ENCODE results near the gene JAK1.

The JAK1 gene

DNA sequence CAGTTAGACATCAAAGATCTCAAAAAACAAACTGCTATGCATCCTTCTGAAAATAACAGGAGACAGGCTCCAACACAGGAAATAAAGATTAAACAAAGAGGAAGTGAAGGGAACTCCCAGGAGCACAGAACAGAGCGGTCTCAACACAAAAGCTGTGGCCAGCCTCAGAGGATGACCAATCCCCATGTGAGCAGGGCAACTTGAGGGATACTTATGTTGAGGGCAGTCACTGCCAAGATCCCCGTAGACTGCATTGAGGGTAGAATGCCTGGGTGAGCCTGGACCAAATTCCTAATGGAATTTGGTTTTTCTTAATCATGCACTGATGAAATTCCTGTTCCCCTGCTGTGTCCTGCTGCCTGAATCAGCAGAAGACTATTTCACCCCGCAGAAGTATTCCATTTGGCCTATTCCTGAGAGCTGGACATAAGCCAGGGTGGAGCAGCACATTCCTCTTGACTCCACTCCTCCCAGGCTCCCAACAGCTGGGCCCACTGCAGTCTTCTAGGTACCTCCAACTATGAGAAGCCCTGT lies 49.0 kb downstream of the JAK1 start:
- H3K4me3 ChIP-seq (ENCODE audit: low read depth, low read length): no peak overlapping the region
- no peak for TF ChIP-seq CTCF (IDR thresholded peaks at IDR 0.05; ENCODE audit: low read depth, low read length, missing control alignments)
- DNase-seq (ENCODE audit: low read depth): no peak

DNA sequence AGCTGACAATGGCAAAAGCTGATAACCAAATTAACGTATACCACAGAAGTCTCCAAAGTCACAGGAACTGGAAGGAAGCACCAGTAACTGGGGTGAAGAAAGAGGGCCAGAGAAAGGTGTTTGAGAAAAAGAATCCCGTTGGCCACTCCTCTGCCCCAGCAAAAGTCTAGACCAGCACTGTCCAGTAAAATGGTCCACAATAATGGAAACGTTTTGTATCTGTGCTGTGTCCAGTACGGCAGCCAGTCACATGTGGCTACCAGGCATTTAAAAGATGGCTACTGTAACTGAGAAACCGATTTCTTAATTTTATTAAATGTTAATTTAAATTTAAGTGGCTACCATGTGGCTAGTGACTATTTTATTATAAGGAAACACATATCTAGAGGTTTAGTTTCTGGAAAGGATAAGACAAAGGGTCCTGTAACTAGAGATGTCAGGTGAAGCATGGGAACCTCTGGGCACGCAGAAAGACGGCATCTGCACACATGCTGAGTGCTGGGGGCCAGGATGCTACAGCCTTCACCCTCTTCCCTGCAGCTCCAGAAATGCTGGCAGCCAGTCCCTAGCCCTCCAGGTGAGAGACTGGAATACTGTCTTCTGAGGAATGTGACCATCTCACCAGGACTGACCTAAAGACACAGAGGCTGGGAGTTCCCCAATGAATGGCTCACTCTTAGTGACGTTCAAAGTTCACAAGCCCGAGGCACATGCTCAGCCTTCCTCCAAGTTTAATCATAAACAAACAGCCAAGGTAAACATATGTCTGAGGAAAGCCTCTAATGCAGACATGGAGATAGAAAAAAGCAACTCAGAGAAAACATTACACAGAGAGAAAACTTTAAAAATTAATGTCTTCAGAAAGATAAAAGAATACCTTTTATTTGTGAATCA lies 50.7 kb downstream of the JAK1 start:
- no peak overlapping the region for H3K4me3 ChIP-seq (ENCODE audit: low read depth, low read length)
- TF ChIP-seq CTCF (IDR thresholded peaks at IDR 0.05; ENCODE audit: low read depth, low read length, missing control alignments): no peak
- no peak for DNase-seq (ENCODE audit: low read depth)

GRCh38 chr1:64913361-64914015 lies 52.9 kb downstream of the JAK1 start:
- no peak for DNase-seq (ENCODE audit: low read depth)
- no peak overlapping the region for H3K4me3 ChIP-seq (ENCODE audit: low read depth, low read length)
- TF ChIP-seq CTCF (IDR thresholded peaks at IDR 0.05; ENCODE audit: low read depth, low read length, missing control alignments): no peak

DNA sequence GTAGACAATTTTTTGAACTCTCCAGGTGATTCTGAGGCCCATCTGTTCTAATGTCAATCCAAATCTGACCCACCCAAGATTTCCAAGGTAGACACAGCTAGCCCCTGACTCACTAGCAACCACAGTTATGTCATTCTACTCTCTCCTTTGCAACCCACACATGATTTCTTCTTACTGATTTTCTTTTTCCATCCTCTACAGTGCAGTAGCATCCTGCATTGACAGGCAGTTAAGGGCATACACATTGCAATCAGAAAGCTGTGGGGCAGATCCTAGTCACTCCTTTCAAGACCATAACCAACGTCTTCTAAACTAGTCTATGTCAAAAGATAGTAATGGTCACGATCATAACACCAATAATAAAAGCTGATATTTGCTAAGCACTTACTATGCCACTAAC lies 54.2 kb downstream of the JAK1 start:
- DNase-seq (ENCODE audit: low read depth): no peak
- TF ChIP-seq CTCF (IDR thresholded peaks at IDR 0.05; ENCODE audit: low read depth, low read length, missing control alignments): no peak
- H3K4me3 ChIP-seq (ENCODE audit: low read depth, low read length): no peak overlapping the region

DNA sequence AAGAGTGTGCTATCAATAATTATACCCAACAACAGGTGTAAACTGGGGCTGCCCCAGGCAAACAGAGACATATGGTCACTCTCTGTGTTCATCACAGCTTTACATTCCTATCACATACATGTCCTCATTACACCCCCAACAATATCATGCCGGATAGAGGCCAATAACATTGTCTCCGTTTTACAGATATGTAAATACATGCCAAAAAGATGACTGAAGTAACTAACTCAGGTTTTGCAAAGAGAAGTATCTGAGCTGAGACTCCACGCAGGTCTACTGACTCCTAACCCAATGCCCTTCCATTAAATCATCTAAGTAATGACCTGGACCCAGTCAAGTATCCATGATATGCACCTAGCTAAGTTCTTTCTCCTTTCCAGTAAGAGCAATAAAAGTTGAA lies 55.0 kb downstream of the JAK1 start:
- DNase-seq (ENCODE audit: low read depth): no peak

GRCh38 chr1:64909031-64909430 lies 57.3 kb downstream of the JAK1 start:
- DNase-seq (ENCODE audit: low read depth): no peak
- no peak overlapping the region for H3K4me3 ChIP-seq (ENCODE audit: low read depth, low read length)
- no peak for TF ChIP-seq CTCF (IDR thresholded peaks at IDR 0.05; ENCODE audit: low read depth, low read length, missing control alignments)

More for the DNA sequence above, 55.0 kb downstream of the JAK1 start:
- no peak for TF ChIP-seq CTCF (IDR thresholded peaks at IDR 0.05; ENCODE audit: low read depth, low read length, missing control alignments)
- H3K4me3 ChIP-seq (ENCODE audit: low read depth, low read length): no peak overlapping the region
